Spleen (tissue), 11 donors: Measurements from ENCODE around the gene ACER1. TPM values are rescaled to one million over a fixed set of nuclear protein-coding genes. Genes with fewer than 3 reads are reported as not detected.

Source experiments
- DNase-seq: peaks from one replicate; pipeline ENCODE4 v3.0.0-alpha.2; 2020
- H3K27ac ChIP-seq, 8 donors: fragments of 200-600 bp; sonication (generic) in 7 of 8; 1 replicate in 4 of 8; 2 replicates in 4 of 8; pipeline versions ENCODE4 v1.5.0 to v1.8.0; 2016 to 2021; ENCODE audit warnings: inconsistent platforms in 4 of 8, mild to moderate bottlenecking in 4 of 8, moderate library complexity in 1 of 8
- H3K27me3 ChIP-seq, 7 donors: fragments of 200-600 bp; sonication (generic) in 6 of 7; replicated peaks in 1 of 7; 1 replicate in 4 of 7; 2 replicates in 3 of 7; pipeline versions ENCODE4 v1.5.0 to v1.8.0; 2016 to 2021; ENCODE audit warnings: inconsistent platforms in 3 of 7, mild to moderate bottlenecking in 1 of 7
- H3K36me3 ChIP-seq, 6 donors: fragments of 200-600 bp; sonication (generic) in 5 of 6; 1 replicate in 4 of 6; 2 replicates in 2 of 6; pipeline versions ENCODE4 v1.5.0 to v1.8.0; 2016 to 2021; ENCODE audit warnings: inconsistent platforms in 2 of 6
- H3K4me1 ChIP-seq, 6 donors: fragments of 200-600 bp; sonication (generic) in 5 of 6; 1 replicate in 3 of 6; 2 replicates in 3 of 6; pipeline versions ENCODE4 v1.5.0 to v1.8.0; 2016 to 2021; ENCODE audit warnings: inconsistent platforms in 3 of 6
- H3K4me3 ChIP-seq, 8 donors: fragments of 200-600 bp; sonication (generic) in 7 of 8; 1 replicate in 4 of 8; 2 replicates in 4 of 8; pipeline versions ENCODE4 v1.5.0 to v1.8.0; 2016 to 2021; ENCODE audit warnings: inconsistent platforms in 4 of 8, mild to moderate bottlenecking in 4 of 8, moderate library complexity in 2 of 8
- H3K9me3 ChIP-seq, 8 donors: fragments of 200-600 bp; sonication (generic) in 7 of 8; 1 replicate in 4 of 8; 2 replicates in 4 of 8; pipeline versions ENCODE4 v1.5.0 to v1.8.0; 2016 to 2021; ENCODE audit warnings: inconsistent platforms in 4 of 8
- CTCF ChIP-seq, 11 experiments: fragments of 200-600 bp in 7 of 11; fragments of 450-650 bp in 4 of 11; sonication (generic) in 4 of 11; IDR thresholded peaks in 8 of 11; conservative IDR thresholded peaks in 3 of 11; 1 replicate in 7 of 11; 2 replicates in 4 of 11; pipeline versions ENCODE4 v1.4.0 to v1.8.0; 2016 to 2021; ENCODE audit warnings: antibody characterized with exemption in 11 of 11, inconsistent platforms in 4 of 11, mild to moderate bottlenecking in 1 of 11
- POLR2A ChIP-seq, 3 donors: fragments of 450-650 bp; IDR thresholded peaks; one replicate each; pipeline ENCODE4 v1.5.1; 2017; ENCODE audit warnings: antibody characterized with exemption in 3 of 3, mild to moderate bottlenecking in 1 of 3
- POLR2AphosphoS5 ChIP-seq, 3 donors: sonication (generic); formaldehyde crosslinking; IDR thresholded peaks; one replicate each; pipeline ENCODE4 v1.5.1; 2017; ENCODE audit warnings: antibody characterized with exemption in 3 of 3
- WGBS, 5 donors: extraction: QIAGEN DNeasy Blood & Tissue Kit in 3 of 5; methylation state at CpG; one replicate each; pipeline versions ENCODE4 v1.1.5 to v1.1.7; 2013 to 2018; 5-methylcytosine and 5-hydroxymethylcytosine counted together
- intact Hi-C: fragments of 100-400 bp; cut with DNase I; formaldehyde crosslinking; loops from one replicate; pipeline ENCODE4 v1.15.0; 2023; ENCODE audit warnings: low total_unique reads
- polyA plus RNA-seq, 3 donors: library from polyadenylated mRNA; stranded (reverse); fragments of 200-250 nt; gene quantifications; one replicate each; pipeline ENCODE4 v1.2.1, GENCODE V29; 2013
- total RNA-seq, 7 donors: library from RNA; depleted of rRNA in 3 of 7; stranded (reverse); fragments of >200 nt in 3 of 7; fragmentation: NEBNext Ultra II Directional in 4 of 7; extraction: Animal tissue kit (Norgen Biotek cat#: 25700) in 4 of 7; gene quantifications; one replicate each; pipeline versions ENCODE4 v1.1.0 to v1.2.1, GENCODE V29; 2016 to 2021
- donor health status: healthy with polysubstance abuse.
- donor health status: DM: no; HTN: no; CAD: no; lungs with moderate emphysema.
- donor health status: DM: no; HTN: no; CAD: no.
- donor health status: Bipolar disorder and iron deficiency.
- donor health status: healthy.
- donor health status: DM: no; HTN: no; CAD: no.
- donor health status: DM: yes; HTN: yes; CAD: no.

Gene ACER1
- total and polyA plus RNA-seq, 10 donors = 0.11 to 0.66 (median 0.19) TPM; not detected in 5

GRCh38 chr19:6260912-6261650, 72.3 kb downstream of the ACER1 start:
- H3K27ac ChIP-seq = peak overlapping the region in 2 of 8 donors; percentile 26 to 33
- H3K4me1 ChIP-seq = peaks cover 0 to 56% (median 19%) of the 10 kb centered on the region in 6 donors
- no peaks in the 10 kb centered on the region for H3K27me3 ChIP-seq
- H3K9me3 ChIP-seq = no peaks in the 10 kb centered on the region
- TF ChIP-seq POLR2AphosphoS5 (IDR thresholded peaks at IDR 0.05) (peak in 1 of 3 donors; percentile 39), POLR2A (IDR thresholded peaks at IDR 0.05) (no peak), CTCF (IDR thresholded peaks at IDR 0.05 in 8 of 11, conservative IDR thresholded peaks at IDR 0.05 in 3 of 11) (peak in 6 of 11 experiments; percentile 31 to 69 (median 58))
- WGBS, 5 donors = 71 to 84% (median 81%) methylated on average over 12 to 30 of the region's 30 CpGs
- intact Hi-C loops = no loop called here
- H3K36me3 ChIP-seq = peaks cover 0 to 98% (median 41%) of the 10 kb centered on the region in 6 donors
- DNase-seq = no peak
- H3K4me3 ChIP-seq = no peak overlapping the region

- TF ChIP-seq CTCF (IDR thresholded peaks at IDR 0.05 in 8 of 11, conservative IDR thresholded peaks at IDR 0.05 in 3 of 11) = no peak
- TF ChIP-seq POLR2A (IDR thresholded peaks at IDR 0.05) = no peak
- TF ChIP-seq POLR2AphosphoS5 (IDR thresholded peaks at IDR 0.05) = no peak
- intact Hi-C loops = no loop called here
- no peak overlapping the region for H3K4me3 ChIP-seq
- H3K27ac ChIP-seq = no peak overlapping the region
- H3K36me3 ChIP-seq = peaks cover 0 to 98% (median 41%) of the 10 kb centered on the region in 6 donors
- WGBS, 5 donors = 89 to 98% (median 95%) methylated on average over 4 to 9 of the region's 9 CpGs
- peak; percentile 71 for DNase-seq
- H3K27me3 ChIP-seq = no peaks in the 10 kb centered on the region
- peaks cover 0 to 60% (median 19%) of the 10 kb centered on the region in 6 donors for H3K4me1 ChIP-seq
- H3K9me3 ChIP-seq = no peaks in the 10 kb centered on the region
These were observed 73.0 kb downstream of the ACER1 start for GRCh38 chr19:6260376-6260775.

GRCh38 chr19:6259312-6259861, 74.0 kb downstream of the ACER1 start:
- peaks cover 0 to 59% (median 19%) of the 10 kb centered on the region in 6 donors for H3K4me1 ChIP-seq
- TF ChIP-seq POLR2AphosphoS5 (IDR thresholded peaks at IDR 0.05) = no peak
- DNase-seq = no peak
- no peaks in the 10 kb centered on the region for H3K27me3 ChIP-seq
- 88 to 96% (median 93%) methylated on average over 9 to 12 of the region's 12 CpGs for WGBS, 5 donors
- intact Hi-C loops = no loop called here
- no peaks in the 10 kb centered on the region for H3K9me3 ChIP-seq
- peaks cover 0 to 97% (median 41%) of the 10 kb centered on the region in 6 donors for H3K36me3 ChIP-seq
- no peak overlapping the region for H3K27ac ChIP-seq
- no peak overlapping the region for H3K4me3 ChIP-seq

- no peak for DNase-seq
- H3K27ac ChIP-seq = no peak overlapping the region
- intact Hi-C loops = no loop called here
These were observed 74.5 kb downstream of the ACER1 start for GRCh38 chr19:6258812-6259311.

More at GRCh38 chr19:6258812-6259311, 74.5 kb downstream of the ACER1 start:
- WGBS, 5 donors = 92 to 99% (median 96%) methylated on average over 15 of the region's 15 CpGs
- Histone ChIP-seq H3K27me3 (no peaks in the 10 kb centered on the region), H3K36me3 (peaks cover 0 to 97% (median 41%) of the 10 kb centered on the region in 6 donors), H3K9me3 (no peaks in the 10 kb centered on the region), H3K4me3 (no peak overlapping the region), H3K4me1 (peaks cover 0 to 58% (median 17%) of the 10 kb centered on the region in 6 donors)
- TF ChIP-seq POLR2AphosphoS5 (IDR thresholded peaks at IDR 0.05) (no peak), POLR2A (IDR thresholded peaks at IDR 0.05) (no peak), CTCF (IDR thresholded peaks at IDR 0.05 in 8 of 11, conservative IDR thresholded peaks at IDR 0.05 in 3 of 11) (no peak)

Other genes starting within 250 kb of the ACER1 start
- gene RFX2, start 223.1 kb downstream of the ACER1 start, total RNA-seq = 10 to 100 TPM in 4 of 7 donors, 1 to 10 TPM in 3; 6.4 to 15.8 (median 11.1) TPM
- 1 to 10 TPM; 1.1 to 3.2 (median 2.8) TPM for gene RFX2, start 223.1 kb downstream of the ACER1 start, polyA plus RNA-seq
- not detected for gene ACSBG2, start 197.9 kb downstream of the ACER1 start, total RNA-seq
- under 1 TPM in 1 of 3 donors, not detected in 2; 0.22 TPM for gene ACSBG2, start 197.9 kb downstream of the ACER1 start, polyA plus RNA-seq
- gene MLLT1, start 53.6 kb downstream of the ACER1 start, total RNA-seq = 10 to 100 TPM; 18.9 to 57.2 (median 41.3) TPM
- 10 to 100 TPM; 10.1 to 20.6 (median 15.0) TPM for gene MLLT1, start 53.6 kb downstream of the ACER1 start, polyA plus RNA-seq
- 10 to 100 TPM; 45.3 to 68.6 (median 53.7) TPM for gene CLPP, start 27.9 kb upstream of the ACER1 start, total RNA-seq
- 10 to 100 TPM; 43.6 to 66.4 (median 55.9) TPM for gene CLPP, start 27.9 kb upstream of the ACER1 start, polyA plus RNA-seq
- gene ALKBH7, start 39.2 kb upstream of the ACER1 start, total RNA-seq = 10 to 100 TPM; 35.5 to 50.6 (median 42.5) TPM
- gene ALKBH7, start 39.2 kb upstream of the ACER1 start, polyA plus RNA-seq = 10 to 100 TPM; 64.6 to 80.3 (median 68.3) TPM
- gene PSPN, start 42.3 kb upstream of the ACER1 start, total RNA-seq = 1 to 10 TPM; 1.3 to 2.2 (median 1.9) TPM
- 1 to 10 TPM in 1 of 3 donors, under 1 TPM in 2; 0.43 to 1.2 (median 0.53) TPM for gene PSPN, start 42.3 kb upstream of the ACER1 start, polyA plus RNA-seq
- gene GTF2F1, start 59.6 kb upstream of the ACER1 start, total RNA-seq = 10 to 100 TPM; 35.1 to 51.4 (median 42.3) TPM
- 10 to 100 TPM; 28.3 to 43.7 (median 35.2) TPM for gene GTF2F1, start 59.6 kb upstream of the ACER1 start, polyA plus RNA-seq
- gene KHSRP, start 91.2 kb upstream of the ACER1 start, total RNA-seq = 100 to 1,000 TPM in 6 of 7 donors, 10 to 100 TPM in 1; 89.4 to 174 (median 155) TPM
- 100 to 1,000 TPM in 1 of 3 donors, 10 to 100 TPM in 2; 35.8 to 139 (median 55.3) TPM for gene KHSRP, start 91.2 kb upstream of the ACER1 start, polyA plus RNA-seq
- under 1 TPM in 1 of 7 donors, not detected in 6; 0.58 TPM for gene SLC25A41, start 100.2 kb upstream of the ACER1 start, total RNA-seq
- under 1 TPM; 0.18 to 0.77 (median 0.35) TPM for gene SLC25A41, start 100.2 kb upstream of the ACER1 start, polyA plus RNA-seq
- gene SLC25A23, start 126.2 kb upstream of the ACER1 start, total RNA-seq = 10 to 100 TPM; 14.9 to 39.6 (median 19.6) TPM
- 10 to 100 TPM in 2 of 3 donors, 1 to 10 TPM in 1; 7.5 to 11.4 (median 10.5) TPM for gene SLC25A23, start 126.2 kb upstream of the ACER1 start, polyA plus RNA-seq
- gene CRB3, start 130.7 kb upstream of the ACER1 start, total RNA-seq = 1 to 10 TPM in 5 of 7 donors, not detected in 2; 1.1 to 2.0 (median 1.3) TPM
- 1 to 10 TPM; 1.0 to 1.5 (median 1.1) TPM for gene CRB3, start 130.7 kb upstream of the ACER1 start, polyA plus RNA-seq
- gene DENND1C, start 148.2 kb upstream of the ACER1 start, total RNA-seq = 10 to 100 TPM; 39.3 to 70.9 (median 58.5) TPM
- gene DENND1C, start 148.2 kb upstream of the ACER1 start, polyA plus RNA-seq = 10 to 100 TPM; 36.8 to 67.1 (median 65.1) TPM
- 10 to 100 TPM; 11.4 to 23.8 (median 20.7) TPM for gene TUBB4A, start 168.7 kb upstream of the ACER1 start, total RNA-seq
- gene TUBB4A, start 168.7 kb upstream of the ACER1 start, polyA plus RNA-seq = 1 to 10 TPM; 1.7 to 7.2 (median 2.0) TPM
- 1 to 10 TPM in 6 of 7 donors, under 1 TPM in 1; 0.72 to 4.1 (median 3.3) TPM for gene TNFSF9, start 197.4 kb upstream of the ACER1 start, total RNA-seq
- 1 to 10 TPM; 1.5 to 3.1 (median 2.7) TPM for gene TNFSF9, start 197.4 kb upstream of the ACER1 start, polyA plus RNA-seq